HG03575 (cell line): ENCODE data around the gene NEK3.
A peak's percentile ranks its signal among the peaks of the same experiment; 100 is the strongest.
"Not testable (repeated sequence)": the region's sequence is repeated elsewhere in the genome, so short reads cannot be mapped to it uniquely, and the experiment has no call there.

Experiments
- ATAC-seq: cut with Tn5 transposase; IDR thresholded peaks from one replicate; pipeline ENCODE4 v1.9.1; 2021; ENCODE audit not compliant: unreplicated experiment, insufficient number of reproducible peaks, low FRiP score; ENCODE audit errors: extremely low read depth

NEK3 gene, protein sequence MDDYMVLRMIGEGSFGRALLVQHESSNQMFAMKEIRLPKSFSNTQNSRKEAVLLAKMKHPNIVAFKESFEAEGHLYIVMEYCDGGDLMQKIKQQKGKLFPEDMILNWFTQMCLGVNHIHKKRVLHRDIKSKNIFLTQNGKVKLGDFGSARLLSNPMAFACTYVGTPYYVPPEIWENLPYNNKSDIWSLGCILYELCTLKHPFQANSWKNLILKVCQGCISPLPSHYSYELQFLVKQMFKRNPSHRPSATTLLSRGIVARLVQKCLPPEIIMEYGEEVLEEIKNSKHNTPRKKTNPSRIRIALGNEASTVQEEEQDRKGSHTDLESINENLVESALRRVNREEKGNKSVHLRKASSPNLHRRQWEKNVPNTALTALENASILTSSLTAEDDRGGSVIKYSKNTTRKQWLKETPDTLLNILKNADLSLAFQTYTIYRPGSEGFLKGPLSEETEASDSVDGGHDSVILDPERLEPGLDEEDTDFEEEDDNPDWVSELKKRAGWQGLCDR

DNA sequence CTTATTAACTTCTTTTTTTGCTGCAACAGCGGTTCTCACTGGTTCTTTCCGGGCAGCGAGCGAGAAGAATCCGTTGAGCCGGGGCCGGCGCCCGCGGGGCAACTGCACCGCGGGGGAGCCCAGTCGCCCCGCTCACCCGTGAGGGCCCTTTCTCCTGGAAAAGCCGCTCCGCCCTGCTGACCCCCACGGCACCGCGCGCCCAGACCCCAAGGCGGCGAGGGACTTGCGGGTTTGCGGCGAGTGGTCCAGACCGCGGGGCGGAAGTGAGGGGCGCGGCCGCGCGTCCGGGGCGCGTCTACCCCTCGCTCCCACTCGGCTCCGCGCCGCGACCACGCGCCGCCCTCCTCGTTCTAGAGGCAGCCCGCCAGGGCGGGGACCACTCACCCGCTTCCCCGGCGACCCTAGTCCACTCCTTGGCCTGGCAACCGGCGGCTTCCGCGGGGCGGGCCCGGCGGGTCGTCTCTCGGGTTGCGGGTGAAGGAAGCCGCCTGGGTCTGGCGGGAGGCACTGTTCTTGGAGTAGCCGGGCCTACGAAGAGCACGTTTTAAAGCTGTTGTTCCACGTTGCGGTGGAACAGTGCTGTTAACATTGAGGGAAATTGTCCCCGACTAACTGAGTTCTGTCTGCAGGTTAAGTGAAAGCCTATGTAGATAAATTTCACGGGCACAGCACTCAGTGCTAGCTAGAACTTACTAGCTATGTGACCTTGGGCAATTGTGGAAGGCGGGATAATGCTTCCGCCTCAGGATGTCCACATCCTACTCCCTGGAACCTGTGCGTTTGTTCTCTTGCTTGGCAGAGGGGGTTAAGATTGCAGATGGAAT, at the start of gene NEK3:
Gene NEK3, minus strand, starts transcription at position 439 of the 824 bp plus-strand sequence. CDS start 3,406 bp downstream, outside the sequence.
- ATAC-seq, result no peak

DNA sequence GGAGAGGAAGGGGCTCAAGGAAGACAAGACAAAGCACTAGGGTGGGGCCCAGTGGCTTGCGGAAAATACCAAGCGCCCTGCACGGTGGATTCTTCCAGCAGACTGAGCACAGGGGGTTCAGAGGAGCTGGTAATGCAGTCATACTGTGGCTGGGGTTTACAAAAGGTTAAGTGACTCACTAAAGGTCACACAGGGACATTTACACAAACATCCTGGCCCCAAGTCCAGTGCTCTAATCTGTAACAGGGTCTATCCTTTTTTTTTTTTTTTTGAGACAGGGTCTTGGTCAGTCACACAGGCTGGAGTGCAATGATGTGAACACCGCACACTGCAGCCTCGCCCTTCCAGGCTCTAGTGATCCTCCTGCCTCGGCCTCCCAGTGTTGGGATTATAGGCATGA, 49.0 kb upstream of the NEK3 start:
- not testable (repeated sequence) for ATAC-seq

DNA sequence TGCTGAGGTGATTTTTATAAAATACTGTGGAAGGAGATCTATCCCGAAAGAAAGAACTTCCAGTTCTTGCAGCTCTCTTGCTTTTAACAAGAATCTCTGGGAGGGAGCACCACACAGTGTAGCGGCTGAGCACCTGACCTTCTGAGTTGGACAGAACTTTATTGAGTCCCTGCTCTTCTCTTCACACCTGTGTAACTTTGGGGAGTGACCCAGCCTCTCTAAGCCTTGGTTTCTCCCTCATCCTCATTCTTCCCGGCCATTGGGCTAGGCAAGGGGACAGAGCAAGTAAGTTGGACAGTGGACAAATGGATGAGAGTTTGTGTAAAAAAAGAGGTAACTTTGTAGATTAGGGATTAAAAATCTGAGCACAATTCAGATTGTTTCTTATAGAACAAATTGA, 48.5 kb upstream of the NEK3 start:
- not testable (repeated sequence) for ATAC-seq

DNA sequence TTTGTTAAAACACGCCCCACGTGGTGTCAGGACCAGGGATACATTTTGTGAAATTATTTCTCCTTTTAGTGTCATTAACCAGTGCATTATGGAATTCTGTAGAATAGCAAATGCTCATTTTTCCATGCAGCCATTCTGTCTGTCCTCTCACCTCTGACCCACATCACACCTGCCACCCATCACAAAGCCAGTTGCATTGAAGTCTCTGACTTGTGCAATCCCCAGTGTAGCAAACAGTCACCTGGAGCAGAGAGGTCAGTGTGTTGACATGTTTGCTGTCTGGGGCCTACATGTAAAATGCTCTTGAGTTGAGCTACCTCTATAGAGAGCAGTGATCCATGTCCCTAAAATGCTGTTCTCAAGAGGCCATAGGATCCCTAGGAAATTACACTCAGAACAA, 47.9 kb upstream of the NEK3 start:
- not testable (repeated sequence) for ATAC-seq

DNA sequence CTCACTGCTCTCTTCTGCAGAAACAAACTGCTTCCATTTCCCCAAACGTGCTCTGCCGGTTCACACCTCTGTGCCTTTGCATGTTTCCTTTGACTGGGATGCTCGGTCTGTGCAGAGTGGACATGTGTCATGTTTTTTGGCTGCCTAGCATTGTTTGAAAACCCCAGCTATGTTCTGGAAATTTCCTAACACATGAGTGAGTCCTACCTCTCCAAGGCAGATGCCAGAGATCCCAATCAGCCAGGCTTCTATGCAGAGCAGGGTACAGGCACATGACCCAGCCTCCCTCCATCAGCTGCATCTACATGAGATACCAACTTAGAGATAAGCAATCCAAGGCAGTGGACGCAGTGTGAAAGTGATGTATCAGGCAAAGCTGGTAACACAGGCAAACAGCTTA, 45.1 kb upstream of the NEK3 start:
- not testable (repeated sequence) for ATAC-seq

DNA sequence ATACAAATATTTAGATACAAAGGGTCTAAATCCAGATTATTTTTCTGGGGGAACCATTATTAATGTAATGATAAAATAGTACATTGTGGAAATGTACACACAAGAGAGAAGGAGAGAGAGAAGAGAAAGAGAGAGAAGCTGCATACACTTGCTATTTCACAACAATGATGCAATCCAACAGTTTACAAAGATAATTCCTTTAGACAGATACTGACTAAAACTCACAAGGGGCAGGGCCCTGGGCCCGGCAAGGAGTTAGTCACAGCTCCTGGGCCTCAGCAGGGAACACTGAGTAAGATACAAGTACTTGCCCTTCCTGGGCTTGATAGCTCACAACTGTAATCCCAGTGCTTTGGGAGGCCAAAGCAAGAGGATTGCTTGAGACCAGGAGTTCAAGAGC, 44.5 kb upstream of the NEK3 start:
- not testable (repeated sequence) for ATAC-seq

DNA sequence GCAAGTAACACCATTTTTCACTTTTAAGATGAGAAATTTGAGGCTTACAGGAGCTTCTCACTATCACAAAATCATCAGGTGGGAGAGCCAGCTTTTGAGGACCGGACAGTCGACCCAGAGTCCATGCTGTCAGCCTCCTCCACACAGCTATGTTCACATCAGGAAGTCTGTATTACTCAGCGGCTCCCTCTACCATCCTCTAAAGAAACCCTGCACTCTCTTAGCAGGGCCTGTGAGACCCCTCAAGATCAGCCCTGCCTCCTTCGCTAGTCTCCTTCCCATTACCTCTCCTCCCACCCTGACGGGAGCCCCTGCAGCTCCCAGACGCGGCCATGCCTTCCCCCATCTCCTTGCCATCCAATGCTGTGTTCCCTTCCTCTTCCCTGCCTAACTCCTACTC, 43.1 kb upstream of the NEK3 start:
- not testable (repeated sequence) for ATAC-seq

DNA sequence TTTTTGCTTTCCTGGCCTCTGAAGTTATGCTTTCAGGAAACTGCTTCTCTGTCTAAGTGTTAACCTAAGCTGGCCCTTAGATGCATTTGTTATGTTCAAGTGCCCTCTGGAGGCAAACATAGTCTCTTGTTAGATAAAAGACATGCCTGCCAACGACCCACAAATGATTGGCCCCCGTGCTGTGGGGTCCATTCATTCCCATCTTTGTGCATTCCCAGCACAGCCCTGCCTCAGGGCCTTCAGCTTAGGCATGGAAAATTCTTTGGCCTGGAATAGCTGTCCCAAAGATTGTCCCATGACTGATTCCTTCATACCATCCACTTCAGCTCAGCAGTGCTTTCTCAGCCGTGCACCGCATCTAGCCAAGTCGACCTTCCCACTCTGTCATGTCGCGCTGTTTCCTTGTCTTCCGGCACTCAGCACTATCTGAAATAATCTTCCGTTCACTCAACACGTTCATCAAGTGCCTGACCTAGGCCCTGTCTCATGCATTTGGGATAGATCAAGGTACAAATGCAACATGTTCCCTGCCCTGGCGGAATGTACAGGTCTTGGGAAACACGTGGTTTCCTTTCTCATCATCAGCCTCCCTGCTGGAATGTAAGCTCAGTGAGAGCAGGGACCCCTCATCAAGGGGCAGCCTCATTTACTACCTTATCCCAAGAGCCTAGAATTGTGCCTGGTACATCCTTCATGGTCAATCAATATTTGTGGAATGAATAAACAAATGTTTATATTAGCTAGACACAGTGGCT, 42.2 kb upstream of the NEK3 start:
- not testable (repeated sequence) for ATAC-seq

DNA sequence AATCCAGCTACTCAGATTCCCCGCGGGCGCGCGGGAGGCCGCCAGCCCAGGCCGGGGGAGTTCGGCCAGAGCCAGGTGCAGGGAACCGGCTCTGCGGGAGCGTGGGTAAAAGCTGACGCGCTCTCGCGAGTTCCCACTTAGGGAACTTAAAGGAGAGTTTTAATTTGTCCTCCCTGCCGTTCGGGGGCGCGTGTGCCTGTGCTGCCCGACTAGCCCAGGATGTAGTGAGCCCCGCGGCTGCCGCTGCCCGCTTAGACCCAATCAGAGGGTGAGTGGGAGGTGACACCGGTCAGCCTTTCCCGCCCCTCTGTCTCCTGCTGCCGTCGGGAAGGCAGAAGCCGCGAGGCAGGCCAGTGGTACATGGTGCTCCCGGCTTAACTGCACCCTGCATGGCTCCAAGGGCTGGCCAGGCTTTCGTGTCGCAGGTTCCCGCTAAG, 36.0 kb upstream of the NEK3 start:
- ATAC-seq, result no peak

DNA sequence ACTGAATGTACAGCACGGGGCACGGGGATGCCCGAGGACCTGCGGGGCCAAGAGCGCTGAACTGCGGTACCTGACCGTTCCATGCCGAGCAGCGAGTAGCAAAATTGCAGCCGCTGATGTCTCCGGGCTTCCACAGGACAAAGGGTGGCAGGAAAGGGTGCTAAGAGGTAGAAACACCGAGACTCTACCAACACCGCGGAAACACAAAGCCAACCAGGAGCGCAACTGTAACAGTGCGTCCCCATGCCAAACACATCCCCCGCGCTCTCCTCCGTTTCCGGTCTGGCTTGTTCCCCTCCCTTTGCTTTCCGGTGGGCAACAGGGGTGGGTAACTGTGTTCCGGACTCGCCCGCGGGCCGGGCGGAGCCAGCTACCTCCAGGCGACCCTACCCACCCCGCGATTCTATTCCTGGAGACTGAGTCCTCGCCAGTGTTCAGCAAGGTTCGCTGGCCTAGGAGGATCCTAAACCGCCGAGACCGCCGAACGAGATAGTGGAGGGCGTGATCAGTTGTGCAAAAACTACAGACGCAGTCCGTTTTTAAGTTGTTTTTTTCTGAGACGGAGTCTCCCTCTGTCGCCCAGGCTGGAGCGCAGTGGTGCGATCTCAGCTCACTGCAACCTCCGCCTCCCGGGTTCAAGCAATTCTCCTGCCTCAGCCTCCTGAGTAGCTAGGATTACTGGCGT, 34.9 kb upstream of the NEK3 start:
- peak; percentile 44 for ATAC-seq

DNA sequence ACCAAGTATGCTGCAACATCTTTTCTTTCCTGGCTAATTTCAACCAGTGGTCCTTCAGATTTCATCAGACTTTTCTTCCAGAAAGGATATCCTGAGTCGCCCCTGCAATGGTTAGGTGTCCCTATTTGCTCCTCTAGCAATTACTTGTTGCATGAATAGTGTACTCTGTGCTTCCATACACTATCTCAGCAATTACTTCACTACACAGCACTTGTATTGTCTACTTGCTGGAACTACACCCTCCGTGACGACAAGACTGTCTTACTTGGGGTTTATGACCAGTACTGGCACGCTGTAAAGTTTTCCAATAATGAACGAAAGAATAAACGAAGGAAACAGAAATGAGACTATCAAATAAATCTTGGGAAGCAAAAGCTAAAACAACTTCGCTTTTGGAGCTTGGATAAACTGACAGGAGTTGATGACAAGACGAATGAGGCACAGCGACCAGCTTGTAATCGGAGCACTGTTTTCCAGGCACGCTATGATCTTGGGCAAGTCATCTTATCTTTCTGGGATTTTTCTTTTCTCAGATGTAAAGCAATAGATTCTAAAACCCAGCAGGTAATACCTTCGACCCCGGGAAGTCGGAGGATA, 34.3 kb upstream of the NEK3 start:
- not testable (repeated sequence) for ATAC-seq

DNA sequence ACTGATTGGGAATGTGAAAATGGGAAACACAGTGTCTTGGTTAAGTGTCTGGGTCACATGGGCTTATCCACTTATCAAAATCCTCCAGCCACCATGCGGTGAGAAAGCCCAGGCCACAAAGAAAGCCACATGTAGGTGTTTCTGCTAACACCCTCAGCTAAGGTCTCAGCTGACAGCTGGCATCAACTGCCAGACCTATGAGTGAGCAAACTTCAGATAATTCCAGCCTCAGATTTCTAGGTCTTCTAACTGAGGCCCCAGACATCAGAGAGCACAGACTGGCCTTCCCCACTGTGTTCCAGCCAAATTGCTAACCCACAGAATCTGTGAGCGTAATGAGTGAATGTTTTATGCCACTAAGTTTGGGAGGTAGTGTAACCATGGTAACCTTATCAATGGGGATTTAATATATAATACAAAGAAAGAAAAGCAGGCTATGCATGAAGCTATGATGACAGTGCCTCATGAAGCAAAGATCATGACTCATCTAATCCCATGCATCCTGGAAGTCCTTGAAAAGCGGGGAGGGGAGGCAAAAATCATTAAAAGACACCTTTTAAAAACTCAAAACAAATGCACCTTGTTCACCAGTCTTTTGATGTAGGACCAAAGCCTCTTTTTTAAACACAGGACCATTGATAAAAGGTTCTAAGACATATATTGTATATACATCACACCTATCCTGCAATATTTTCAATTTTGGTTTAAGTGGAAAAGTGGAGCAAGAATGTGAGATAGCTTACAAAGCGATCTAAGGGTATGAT, 28.2 kb upstream of the NEK3 start:
- ATAC-seq, result not testable (repeated sequence)

DNA sequence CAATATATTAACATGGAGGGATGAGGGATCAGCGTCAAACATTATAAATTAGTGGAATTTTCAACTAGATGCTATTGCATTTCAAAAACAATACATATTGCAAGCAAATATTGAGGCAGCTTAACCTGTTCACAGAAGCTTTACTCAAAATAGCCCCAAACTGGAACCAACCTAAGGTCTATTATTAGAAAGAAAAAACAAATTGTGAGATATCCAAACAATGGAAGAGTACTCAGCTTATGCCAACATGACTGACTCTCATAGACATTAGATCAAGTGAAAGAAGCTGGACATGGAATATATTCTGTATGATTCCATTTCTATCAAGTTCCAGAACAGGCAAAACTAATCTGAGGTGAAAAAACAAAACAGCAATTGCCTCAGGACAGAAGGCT, 27.6 kb upstream of the NEK3 start:
- ATAC-seq, result no peak

DNA sequence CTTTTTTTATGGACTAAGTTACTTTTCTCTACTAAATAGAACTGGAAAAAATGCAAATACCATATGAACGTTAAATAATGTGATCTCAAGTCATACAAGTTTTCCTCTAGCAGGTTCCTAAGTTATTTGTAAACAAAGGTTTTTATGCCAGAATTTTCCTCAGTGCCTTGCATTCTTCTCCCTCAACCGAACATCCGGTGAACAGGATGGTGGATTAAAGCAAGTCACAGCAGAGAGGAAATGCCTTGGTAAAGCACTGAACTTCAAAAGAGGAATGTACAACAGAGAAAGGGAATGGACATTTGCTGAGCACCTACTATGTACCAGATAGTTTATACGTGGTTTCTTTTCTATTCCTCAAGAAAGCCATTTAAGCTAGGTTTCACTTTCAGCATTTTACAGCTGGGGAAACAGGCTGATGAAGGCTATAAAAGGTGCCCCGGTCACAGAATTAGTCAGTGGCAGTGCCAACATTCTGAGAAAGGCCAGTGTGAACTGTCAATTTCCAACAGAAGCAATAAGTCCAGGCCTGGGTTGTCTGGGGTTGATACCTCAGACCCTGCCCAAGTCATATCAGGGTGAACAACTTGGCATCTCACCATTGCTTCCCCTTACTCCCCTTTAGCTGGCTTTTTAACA, 22.0 kb upstream of the NEK3 start:
- not testable (repeated sequence) for ATAC-seq

DNA sequence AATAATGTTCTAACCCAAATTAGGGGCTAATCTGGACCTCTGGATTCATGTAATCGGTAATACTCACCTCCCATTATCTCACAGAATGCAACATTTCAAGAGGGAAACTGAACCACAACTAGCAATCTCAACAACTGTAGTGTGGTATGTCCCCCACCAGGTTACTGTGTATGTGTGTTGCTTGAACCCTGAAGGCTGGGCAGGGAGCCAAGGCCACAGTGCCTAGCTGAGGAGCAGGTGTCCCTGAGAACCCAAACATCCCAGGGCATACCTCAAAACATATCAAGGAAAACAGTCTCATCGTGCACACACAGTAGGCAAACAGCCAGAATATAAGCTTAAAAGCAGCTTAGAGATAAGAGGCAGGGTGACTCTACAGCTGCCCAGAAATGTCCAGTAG, 20.5 kb upstream of the NEK3 start:
- no peak for ATAC-seq

DNA sequence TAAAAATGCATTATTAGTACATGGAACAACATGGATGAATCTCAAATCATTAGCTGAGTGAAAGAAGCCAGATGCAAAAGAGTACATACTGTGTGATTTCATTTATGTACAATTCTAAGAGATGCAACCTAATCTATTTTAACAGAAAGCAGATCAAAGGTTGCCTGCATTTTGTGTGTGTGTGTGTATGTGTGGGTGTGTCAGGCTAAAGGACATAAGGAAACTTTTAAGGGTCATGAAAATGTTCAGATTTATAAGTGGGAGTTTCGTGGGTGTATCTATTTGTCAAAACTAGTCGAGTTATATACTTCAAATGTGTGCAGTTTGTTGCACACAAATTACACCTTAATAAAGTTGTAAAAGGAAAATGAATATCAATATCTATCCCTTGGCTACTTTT, 17.9 kb upstream of the NEK3 start:
- no peak for ATAC-seq

DNA sequence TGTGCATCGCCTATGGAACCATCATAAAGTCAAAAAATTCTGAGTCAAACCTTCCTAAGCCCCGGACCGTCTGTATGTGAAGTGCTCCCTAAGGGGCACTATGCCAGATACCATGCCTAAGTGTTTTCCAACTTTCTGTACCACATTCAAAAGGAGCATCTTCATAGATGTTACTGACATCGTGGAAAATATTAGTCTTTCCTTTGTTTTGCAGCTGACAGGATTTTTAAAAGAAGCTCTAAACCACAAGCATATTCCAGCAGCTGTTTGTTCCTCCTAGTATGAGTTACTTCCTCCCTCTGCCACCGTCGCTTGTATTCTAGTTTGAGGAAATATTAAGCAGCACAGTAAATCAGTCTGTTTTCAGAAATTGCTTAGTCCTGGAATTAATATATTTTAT, 14.6 kb upstream of the NEK3 start:
- ATAC-seq, result not testable (repeated sequence)
